A549 (cell line): Measurements from ENCODE around the gene OBSL1.

Source experiments
- BHLHE40 ChIP-seq: IDR thresholded peaks from 2 replicates; pipeline ENCODE4 v1.6.1; 2012; ENCODE audit warnings: low read depth, low read length, inconsistent platforms
- EP300 ChIP-seq, 2 experiments: fragments of >200 bp; sonication (Bioruptor Twin); formaldehyde crosslinking; IDR thresholded peaks; 2 replicates in 1 of 2; 3 replicates in 1 of 2; pipeline ENCODE4 v1.6.1; 2016 to 2017
- JUN ChIP-seq, 2 experiments: fragments of >200 bp; sonication (Bioruptor Twin); formaldehyde crosslinking; IDR thresholded peaks; 2 replicates in 1 of 2; 3 replicates in 1 of 2; pipeline ENCODE4 v1.6.1; 2016 to 2017
- KDM1A ChIP-seq: fragments of 200-600 bp; sonication (generic); IDR thresholded peaks from 2 replicates; pipeline ENCODE4 v1.6.1; 2016; ENCODE audit warnings: low read depth, mild to moderate bottlenecking
- MYC ChIP-seq: IDR thresholded peaks from 2 replicates; pipeline ENCODE4 v1.6.1; 2012; ENCODE audit warnings: mild to moderate bottlenecking, inconsistent platforms, low read length, improper control_type of control experiment, borderline replicate concordance
- POLR2A ChIP-seq: IDR thresholded peaks from 2 replicates; pipeline ENCODE4 v1.6.1; 2012; ENCODE audit warnings: mild to moderate bottlenecking, low read length
- RCOR1 ChIP-seq: fragments of 150-350 bp; IDR thresholded peaks from 2 replicates; pipeline ENCODE4 v1.6.1; 2014; ENCODE audit warnings: antibody characterized with exemption, low read length, low read depth
- RFX5 ChIP-seq: fragments of 450-650 bp; IDR thresholded peaks from 2 replicates; pipeline ENCODE4 v1.7.1; 2014; ENCODE audit warnings: antibody characterized with exemption, mild to moderate bottlenecking, moderate library complexity
- TP53 ChIP-seq: fragments of 250-450 bp; sonication (Bioruptor Pico); IDR thresholded peaks from 2 replicates; pipeline ENCODE4 v1.5.0; 2021; ENCODE audit warnings: mild to moderate bottlenecking, moderate library complexity
- TF ChIP-seq, protein P1 (sequence below): fragments of >200 bp; sonication (Bioruptor Twin); formaldehyde crosslinking; IDR thresholded peaks from 3 replicates; pipeline ENCODE4 v1.5.1; 2016

DNA sequence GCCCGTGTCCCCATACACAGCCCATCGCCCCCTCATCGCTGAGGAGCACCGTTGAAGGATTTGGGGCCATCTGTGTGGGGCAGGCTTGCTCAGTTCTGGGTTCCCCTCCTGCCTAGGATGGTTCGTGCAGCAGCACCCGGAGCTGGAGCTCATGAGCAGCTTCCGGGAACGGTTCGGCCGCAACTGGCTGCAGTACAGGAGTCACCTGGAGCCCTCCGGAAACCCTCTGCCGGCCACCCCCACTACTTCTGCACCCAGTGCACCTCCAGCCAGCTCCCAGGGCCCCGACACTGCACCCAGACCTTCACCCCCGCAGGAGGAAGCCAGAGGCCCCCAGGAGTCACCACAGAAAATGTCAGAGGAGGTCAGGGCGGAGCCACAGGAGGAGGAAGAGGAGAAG, 36.6 kb upstream of the OBSL1 start:
- TF ChIP-seq RCOR1 (no peak), RFX5 (no peak), EP300 (IDR thresholded peaks at IDR 0.05) (no peak), TP53 (CRISPR knock-in tag) (no peak), KDM1A (no peak), BHLHE40 (no peak), MYC (no peak), POLR2A (no peak), JUN (IDR thresholded peaks at IDR 0.05) (no peak)
- TF ChIP-seq, protein P1, sequence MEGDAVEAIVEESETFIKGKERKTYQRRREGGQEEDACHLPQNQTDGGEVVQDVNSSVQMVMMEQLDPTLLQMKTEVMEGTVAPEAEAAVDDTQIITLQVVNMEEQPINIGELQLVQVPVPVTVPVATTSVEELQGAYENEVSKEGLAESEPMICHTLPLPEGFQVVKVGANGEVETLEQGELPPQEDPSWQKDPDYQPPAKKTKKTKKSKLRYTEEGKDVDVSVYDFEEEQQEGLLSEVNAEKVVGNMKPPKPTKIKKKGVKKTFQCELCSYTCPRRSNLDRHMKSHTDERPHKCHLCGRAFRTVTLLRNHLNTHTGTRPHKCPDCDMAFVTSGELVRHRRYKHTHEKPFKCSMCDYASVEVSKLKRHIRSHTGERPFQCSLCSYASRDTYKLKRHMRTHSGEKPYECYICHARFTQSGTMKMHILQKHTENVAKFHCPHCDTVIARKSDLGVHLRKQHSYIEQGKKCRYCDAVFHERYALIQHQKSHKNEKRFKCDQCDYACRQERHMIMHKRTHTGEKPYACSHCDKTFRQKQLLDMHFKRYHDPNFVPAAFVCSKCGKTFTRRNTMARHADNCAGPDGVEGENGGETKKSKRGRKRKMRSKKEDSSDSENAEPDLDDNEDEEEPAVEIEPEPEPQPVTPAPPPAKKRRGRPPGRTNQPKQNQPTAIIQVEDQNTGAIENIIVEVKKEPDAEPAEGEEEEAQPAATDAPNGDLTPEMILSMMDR = no peak
